Stomach (tissue), 9 donors: ENCODE measurements around the gene CDK5. TPM values are rescaled to one million over a fixed set of nuclear protein-coding genes. Genes with fewer than 3 reads are reported as not detected.

Source experiments
- DNase-seq, 2 donors: peaks; one replicate each; pipeline versions ENCODE4 v3.0.0 to v3.0.0-alpha.2; 2013 to 2019
- H3K27ac ChIP-seq, 5 donors: fragments of 200-600 bp in 4 of 5; sonication (generic) in 4 of 5; one replicate each; pipeline ENCODE4 v1.5.1; 2013 to 2019; ENCODE audit warnings: mild to moderate bottlenecking in 1 of 5, moderate library complexity in 1 of 5
- H3K27me3 ChIP-seq, 3 donors: fragments of 200-600 bp; sonication (generic); one replicate each; pipeline ENCODE4 v1.5.1; 2017 to 2019; ENCODE audit warnings: mixed run types in 1 of 3
- H3K36me3 ChIP-seq, 4 donors: fragments of 200-600 bp; sonication (generic); 1 replicate in 3 of 4; 2 replicates in 1 of 4; pipeline ENCODE4 v1.5.1; 2016 to 2019
- H3K4me1 ChIP-seq, 4 donors: fragments of 200-600 bp; sonication (generic); one replicate each; pipeline ENCODE4 v1.5.1; 2016 to 2019
- H3K4me3 ChIP-seq, 4 donors: fragments of 200-600 bp; sonication (generic) in 3 of 4; one replicate each; pipeline ENCODE4 v1.5.1; 2016 to 2019; ENCODE audit warnings: mild to moderate bottlenecking in 1 of 4
- H3K9me3 ChIP-seq, 4 donors: fragments of 200-600 bp; sonication (generic); one replicate each; pipeline ENCODE4 v1.5.1; 2016 to 2019
- CTCF ChIP-seq, 7 experiments: fragments of 450-650 bp in 4 of 7; fragments of 200-600 bp in 3 of 7; sonication (generic) in 3 of 7; IDR thresholded peaks; one replicate each; pipeline ENCODE4 v1.5.1; 2016 to 2019; ENCODE audit warnings: antibody characterized with exemption in 7 of 7, control low read depth in 2 of 7, mild to moderate bottlenecking in 1 of 7
- EP300 ChIP-seq: sonication (generic); formaldehyde crosslinking; IDR thresholded peaks from one replicate; pipeline ENCODE4 v1.6.1; 2017; ENCODE audit warnings: antibody characterized with exemption
- POLR2A ChIP-seq, 4 donors: fragments of 450-650 bp; IDR thresholded peaks; one replicate each; pipeline ENCODE4 v1.6.1; 2016; ENCODE audit warnings: antibody characterized with exemption in 4 of 4, control low read depth in 2 of 4, mild to moderate bottlenecking in 1 of 4, moderate library complexity in 1 of 4
- POLR2AphosphoS5 ChIP-seq, 3 donors: sonication (generic); formaldehyde crosslinking; IDR thresholded peaks; one replicate each; pipeline ENCODE4 v1.6.1; 2016; ENCODE audit warnings: antibody characterized with exemption in 3 of 3
- WGBS, 5 donors: extraction: QIAGEN DNeasy Blood & Tissue Kit in 3 of 5; methylation state at CpG; one replicate each; pipeline versions ENCODE4 v1.1.5 to v1.1.7; 2013 to 2018; 5-methylcytosine and 5-hydroxymethylcytosine counted together
- intact Hi-C: fragments of 100-400 bp; cut with DNase I; formaldehyde crosslinking; loops from one replicate; pipeline ENCODE4 v1.15.1; 2023; ENCODE audit warnings: low total_unique reads
- polyA plus RNA-seq, 3 donors: library from polyadenylated mRNA; stranded (reverse); fragments of 200-250 nt; gene quantifications; one replicate each; pipeline ENCODE4 v1.2.3, GENCODE V29; 2013
- total RNA-seq, 5 donors: library from RNA; depleted of rRNA; stranded (reverse); fragments of >200 nt; gene quantifications; one replicate each; pipeline versions ENCODE4 v1.1.0 to v1.2.3, GENCODE V29; 2014 to 2016
- donor health status: healthy with polysubstance abuse.
- donor health status: Bipolar disorder and iron deficiency.
- donor health status: healthy.

CDK5 gene
- total and polyA plus RNA-seq, 8 donors: 0.87 to 46.1 (median 11.8) TPM; not detected in 1

GRCh38 chr7:151061213-151062110, 3.8 kb upstream of the CDK5 start:
- H3K4me1 ChIP-seq: peaks cover 55 to 76% (median 64%) of the 10 kb centered on the region in 4 donors
- no peaks in the 10 kb centered on the region for H3K27me3 ChIP-seq
- H3K9me3 ChIP-seq: no peaks in the 10 kb centered on the region
- TF ChIP-seq POLR2AphosphoS5 (IDR thresholded peaks at IDR 0.05) (no peak), POLR2A (IDR thresholded peaks at IDR 0.05) (no peak), EP300 (no peak), CTCF (IDR thresholded peaks at IDR 0.05) (no peak)
- peak overlapping the region; percentile 91 to 97 (median 96) for H3K27ac ChIP-seq
- 55 to 66% (median 57%) methylated on average over 31 to 33 of the region's 33 CpGs for WGBS, 5 donors
- peaks cover 25 to 32% (median 28%) of the 10 kb centered on the region in 4 donors for H3K36me3 ChIP-seq
- DNase-seq: no peak
- intact Hi-C loops: loop anchor here (10.0 kb wide), 1 partner anchor 53 kb away; no protein-coding TSS in a partner anchor
- peak overlapping the region; percentile 69 to 94 (median 82) for H3K4me3 ChIP-seq

GRCh38 chr7:151060416-151061212, 2.9 kb upstream of the CDK5 start:
- DNase-seq: peak; percentile 64 to 77
- Histone ChIP-seq H3K4me3 (peak overlapping the region; percentile 69 to 94 (median 82)), H3K27me3 (no peaks in the 10 kb centered on the region), H3K9me3 (no peaks in the 10 kb centered on the region), H3K4me1 (peaks cover 55 to 78% (median 65%) of the 10 kb centered on the region in 4 donors), H3K27ac (peak overlapping the region; percentile 91 to 97 (median 96)), H3K36me3 (peaks cover 17 to 23% (median 19%) of the 10 kb centered on the region in 4 donors)
- TF ChIP-seq POLR2AphosphoS5 (IDR thresholded peaks at IDR 0.05): peak in 2 of 3 donors; percentile 10 to 59
- TF ChIP-seq POLR2A (IDR thresholded peaks at IDR 0.05): no peak
- intact Hi-C loops: loop anchor here (10.0 kb wide), 1 partner anchor 54 kb away; no protein-coding TSS in a partner anchor
- 7 to 10% (median 8%) methylated on average over 17 to 21 of the region's 21 CpGs for WGBS, 5 donors

GRCh38 chr7:151060113-151060415, 2.4 kb upstream of the CDK5 start:
- Histone ChIP-seq H3K27ac (peak overlapping the region; percentile 91 to 97 (median 96)), H3K27me3 (no peaks in the 10 kb centered on the region), H3K9me3 (no peaks in the 10 kb centered on the region), H3K36me3 (peaks cover 12 to 18% (median 14%) of the 10 kb centered on the region in 4 donors), H3K4me3 (peak overlapping the region; percentile 69 to 94 (median 82)), H3K4me1 (peaks cover 55 to 74% (median 64%) of the 10 kb centered on the region in 4 donors)
- intact Hi-C loops: loop anchor here (10.0 kb wide), 1 partner anchor 55 kb away; no protein-coding TSS in a partner anchor
- 1 to 4% (median 2%) methylated on average over 10 to 17 of the region's 17 CpGs for WGBS, 5 donors
- no peak for TF ChIP-seq POLR2A (IDR thresholded peaks at IDR 0.05)
- peak in 1 of 7 experiments; percentile 1 for TF ChIP-seq CTCF (IDR thresholded peaks at IDR 0.05)
- no peak for DNase-seq

- peak within 1 kb of the TSS; percentile 69 to 94 (median 82) for H3K4me3 ChIP-seq
- H3K9me3 ChIP-seq: no peaks in the 10 kb centered on the region
- DNase-seq: peak; percentile 83 to 93
- TF ChIP-seq POLR2AphosphoS5 (IDR thresholded peaks at IDR 0.05) (peak; percentile 27 to 49 (median 46)), POLR2A (IDR thresholded peaks at IDR 0.05) (peak in 1 of 4 donors; percentile 21), CTCF (IDR thresholded peaks at IDR 0.05) (peak in 4 of 7 experiments; percentile 24 to 59 (median 32)), EP300 (no peak)
- intact Hi-C loops: loop anchor here (10.0 kb wide), 1 partner anchor 55 kb away; no protein-coding TSS in a partner anchor
- H3K27me3 ChIP-seq: no peaks in the 10 kb centered on the region
- H3K27ac ChIP-seq: peak within 1 kb of the TSS; percentile 91 to 97 (median 96)
- peaks cover 55 to 69% (median 64%) of the 10 kb centered on the region in 4 donors for H3K4me1 ChIP-seq
- peaks cover 7 to 18% (median 9%) of the 10 kb centered on the region in 4 donors for H3K36me3 ChIP-seq
- WGBS, 5 donors: 1% methylated on average over 35 to 75 of the region's 75 CpGs
These were observed 1.8 kb upstream of the CDK5 start, which contains the start of gene SLC4A2 for GRCh38 chr7:151059367-151060112. SLC4A2 (plus strand) TSS chr7:151059589; CDS start chr7:151061988, 2,399 bp downstream.
